Suprapubic skin (tissue), 4 donors: ENCODE data around the gene BACH1. TPM values are rescaled to one million over a fixed set of nuclear protein-coding genes. Genes with fewer than 3 reads are reported as not detected.
"Not testable (repeated sequence)": the region's sequence is repeated elsewhere in the genome, so short reads cannot be mapped to it uniquely, and the experiment has no call there.

Source experiments
- DNase-seq, 2 donors: peaks; one replicate each; pipeline ENCODE4 v3.0.0-alpha.2; 2019; ENCODE audit warnings: low spot score in 2 of 2
- H3K27ac ChIP-seq: fragments of 200-600 bp; sonication (generic); one replicate; pipeline ENCODE4 v1.5.1; 2019
- H3K27me3 ChIP-seq: fragments of 200-600 bp; sonication (generic); one replicate; pipeline ENCODE4 v1.5.1; 2019
- H3K36me3 ChIP-seq: fragments of 200-600 bp; sonication (generic); one replicate; pipeline ENCODE4 v1.5.1; 2019
- H3K4me1 ChIP-seq: fragments of 200-600 bp; sonication (generic); one replicate; pipeline ENCODE4 v1.5.1; 2019
- H3K4me3 ChIP-seq: fragments of 200-600 bp; sonication (generic); one replicate; pipeline ENCODE4 v1.5.1; 2019; ENCODE audit warnings: mild to moderate bottlenecking
- H3K9me3 ChIP-seq: fragments of 200-600 bp; sonication (generic); one replicate; pipeline ENCODE4 v1.5.1; 2019
- EP300 ChIP-seq: sonication (generic); formaldehyde crosslinking; IDR thresholded peaks from one replicate; pipeline ENCODE4 v1.6.1; 2017; ENCODE audit warnings: antibody characterized with exemption
- POLR2A ChIP-seq, 2 donors: fragments of 450-650 bp; IDR thresholded peaks; one replicate each; pipeline ENCODE4 v1.6.1; 2017; ENCODE audit warnings: antibody characterized with exemption in 2 of 2, mild to moderate bottlenecking in 2 of 2, moderate library complexity in 2 of 2
- POLR2AphosphoS5 ChIP-seq, 3 donors: sonication (generic); formaldehyde crosslinking; IDR thresholded peaks; one replicate each; pipeline ENCODE4 v1.6.1; 2017; ENCODE audit warnings: antibody characterized with exemption in 3 of 3
- WGBS: methylation state at CpG from one replicate; pipeline ENCODE4 v1.1.5; 2018; 5-methylcytosine and 5-hydroxymethylcytosine counted together
- total RNA-seq, 4 donors: library from RNA; depleted of rRNA; stranded (reverse); fragments of >200 nt; gene quantifications; one replicate each; pipeline ENCODE4 v1.1.0, GENCODE V29; 2016
- TF ChIP-seq, protein P1 (sequence below), 2 donors: fragments of 200-600 bp in 1 of 2; fragments of 450-650 bp in 1 of 2; sonication (generic) in 1 of 2; IDR thresholded peaks; one replicate each; pipeline ENCODE4 v1.5.1; 2016 to 2019; ENCODE audit warnings: antibody characterized with exemption in 2 of 2, mild to moderate bottlenecking in 1 of 2, moderate library complexity in 1 of 2

The BACH1 gene
- 10 to 100 TPM; 78.7 to 89.6 (median 84.0) TPM for total RNA-seq

GRCh38 chr21:29298348-29299045 is at the start of gene BACH1:
TSS of gene BACH1 (plus strand) at chr21:29298922. CDS start at chr21:29321281, 22,359 bp downstream.
- DNase-seq = peak; percentile 91 to 95
- Histone ChIP-seq H3K27me3 (no peaks in the 10 kb centered on the region), H3K27ac (peak within 1 kb of the TSS; percentile 97), H3K4me1 (peaks cover 43% of the 10 kb centered on the region), H3K36me3 (no peaks in the 10 kb centered on the region), H3K9me3 (no peaks in the 10 kb centered on the region), H3K4me3 (peak within 1 kb of the TSS; percentile 83)
- under 1% methylated on average over 22 of the region's 87 CpGs for WGBS
- TF ChIP-seq POLR2AphosphoS5 (IDR thresholded peaks at IDR 0.05) = peak; percentile 87 to 93 (median 90)
- TF ChIP-seq POLR2A (IDR thresholded peaks at IDR 0.05) = peak; percentile 51 to 96
- TF ChIP-seq EP300 = no peak
- TF ChIP-seq, protein P1, sequence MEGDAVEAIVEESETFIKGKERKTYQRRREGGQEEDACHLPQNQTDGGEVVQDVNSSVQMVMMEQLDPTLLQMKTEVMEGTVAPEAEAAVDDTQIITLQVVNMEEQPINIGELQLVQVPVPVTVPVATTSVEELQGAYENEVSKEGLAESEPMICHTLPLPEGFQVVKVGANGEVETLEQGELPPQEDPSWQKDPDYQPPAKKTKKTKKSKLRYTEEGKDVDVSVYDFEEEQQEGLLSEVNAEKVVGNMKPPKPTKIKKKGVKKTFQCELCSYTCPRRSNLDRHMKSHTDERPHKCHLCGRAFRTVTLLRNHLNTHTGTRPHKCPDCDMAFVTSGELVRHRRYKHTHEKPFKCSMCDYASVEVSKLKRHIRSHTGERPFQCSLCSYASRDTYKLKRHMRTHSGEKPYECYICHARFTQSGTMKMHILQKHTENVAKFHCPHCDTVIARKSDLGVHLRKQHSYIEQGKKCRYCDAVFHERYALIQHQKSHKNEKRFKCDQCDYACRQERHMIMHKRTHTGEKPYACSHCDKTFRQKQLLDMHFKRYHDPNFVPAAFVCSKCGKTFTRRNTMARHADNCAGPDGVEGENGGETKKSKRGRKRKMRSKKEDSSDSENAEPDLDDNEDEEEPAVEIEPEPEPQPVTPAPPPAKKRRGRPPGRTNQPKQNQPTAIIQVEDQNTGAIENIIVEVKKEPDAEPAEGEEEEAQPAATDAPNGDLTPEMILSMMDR (IDR thresholded peaks at IDR 0.05) = peak in 1 of 2 donors; percentile 63

GRCh38 chr21:29249289-29249688 is 49.4 kb upstream of the BACH1 start:
- not testable (repeated sequence) for H3K4me3 ChIP-seq, H3K27ac ChIP-seq, H3K9me3 ChIP-seq, H3K36me3 ChIP-seq, DNase-seq, H3K27me3 ChIP-seq, H3K4me1 ChIP-seq

- Histone ChIP-seq H3K4me3 (no peak overlapping the region), H3K9me3 (no peaks in the 10 kb centered on the region)
- 87% methylated on average over 5 of the region's 5 CpGs for WGBS
These were observed 48.1 kb upstream of the BACH1 start for GRCh38 chr21:29250636-29251035.

DNA sequence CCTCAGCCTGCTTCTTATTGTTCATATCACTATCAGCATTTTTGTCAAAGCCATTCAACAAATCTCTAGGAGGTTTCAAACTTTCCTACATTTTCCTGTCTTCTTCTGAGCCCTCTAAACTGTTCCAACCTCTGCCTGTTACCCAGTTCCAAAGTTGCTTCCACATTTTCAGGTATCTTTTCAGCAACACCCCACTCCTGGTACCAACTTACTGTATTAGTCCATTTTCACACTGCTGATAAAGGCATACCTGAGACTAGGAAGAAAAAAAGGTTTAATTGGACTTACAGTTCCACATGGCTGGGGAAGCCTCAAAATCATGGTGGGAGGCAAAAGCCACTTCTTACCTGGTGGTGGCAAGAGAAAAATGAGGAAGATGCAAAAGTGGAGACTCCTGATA is 44.9 kb upstream of the BACH1 start:
- not testable (repeated sequence) for H3K9me3 ChIP-seq, H3K4me3 ChIP-seq, H3K27ac ChIP-seq, H3K36me3 ChIP-seq, H3K27me3 ChIP-seq, DNase-seq
- H3K4me1 ChIP-seq = peaks cover 19% of the 10 kb centered on the region

More at GRCh38 chr21:29250636-29251035, 48.1 kb upstream of the BACH1 start:
- Histone ChIP-seq H3K36me3 (no peaks in the 10 kb centered on the region), H3K27me3 (no peaks in the 10 kb centered on the region), H3K27ac (no peak overlapping the region), H3K4me1 (no peaks in the 10 kb centered on the region)
- no peak for DNase-seq
- TF ChIP-seq POLR2A (IDR thresholded peaks at IDR 0.05) = no peak
- TF ChIP-seq POLR2AphosphoS5 (IDR thresholded peaks at IDR 0.05) = no peak
- no peak for TF ChIP-seq EP300
- TF ChIP-seq, protein P1 (IDR thresholded peaks at IDR 0.05) = no peak

GRCh38 chr21:29254550-29254949 is 44.2 kb upstream of the BACH1 start:
- H3K4me3 ChIP-seq = no peak overlapping the region
- TF ChIP-seq, protein P1 (IDR thresholded peaks at IDR 0.05) = no peak
- TF ChIP-seq EP300 = no peak
- no peak for TF ChIP-seq POLR2A (IDR thresholded peaks at IDR 0.05)
- TF ChIP-seq POLR2AphosphoS5 (IDR thresholded peaks at IDR 0.05) = no peak
- WGBS = 92% methylated on average over 1 of the region's 1 CpG

DNA sequence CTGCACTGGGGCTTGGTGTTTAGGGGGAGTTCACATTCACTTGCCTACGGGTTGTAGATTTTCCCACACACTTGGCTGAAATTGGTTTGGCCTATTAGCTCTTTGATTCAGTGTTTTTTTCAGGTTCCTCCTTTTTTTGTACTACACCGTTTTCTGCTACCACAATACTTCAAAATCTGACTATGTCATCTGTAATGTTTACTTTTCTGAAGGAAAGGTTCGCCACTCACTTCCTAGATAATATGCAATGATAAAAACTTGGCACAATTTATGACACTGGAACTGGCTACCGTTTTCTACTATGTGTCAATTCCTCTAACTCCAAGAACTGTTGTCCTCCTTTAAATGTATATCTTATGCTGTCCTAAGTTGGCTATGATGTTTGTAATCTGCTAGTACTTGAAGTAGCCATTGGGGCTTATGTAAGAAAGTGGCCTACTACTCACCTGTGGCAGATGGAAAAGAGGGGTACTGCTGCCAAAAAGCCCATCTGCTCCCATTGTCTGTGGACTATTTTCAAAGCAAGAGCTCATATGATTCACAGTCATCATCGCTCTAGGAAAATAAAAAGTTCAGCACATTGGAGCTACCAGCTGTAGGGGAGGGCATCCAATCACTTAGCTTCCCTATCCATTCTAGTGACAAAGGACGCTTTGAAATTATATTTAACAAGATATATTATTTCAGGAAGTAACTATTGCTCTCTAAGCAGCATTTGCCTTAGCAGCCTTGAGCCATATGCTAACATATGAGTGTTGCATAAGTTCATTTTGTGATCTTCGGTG is 42.4 kb upstream of the BACH1 start:
- Histone ChIP-seq H3K36me3 (no peaks in the 10 kb centered on the region), H3K9me3 (no peaks in the 10 kb centered on the region), H3K4me3 (no peak overlapping the region), H3K27ac (no peak overlapping the region), H3K4me1 (peaks cover 41% of the 10 kb centered on the region), H3K27me3 (no peaks in the 10 kb centered on the region)
- WGBS = 49% methylated on average over 7 of the region's 7 CpGs
- DNase-seq = no peak
- TF ChIP-seq POLR2AphosphoS5 (IDR thresholded peaks at IDR 0.05) = no peak
- TF ChIP-seq EP300 = no peak
- TF ChIP-seq, protein P1 (IDR thresholded peaks at IDR 0.05) = no peak
- TF ChIP-seq POLR2A (IDR thresholded peaks at IDR 0.05) = no peak

More at GRCh38 chr21:29254550-29254949, 44.2 kb upstream of the BACH1 start:
- DNase-seq = no peak
- no peak overlapping the region for H3K27ac ChIP-seq
- no peaks in the 10 kb centered on the region for H3K36me3 ChIP-seq
- no peaks in the 10 kb centered on the region for H3K27me3 ChIP-seq
- no peaks in the 10 kb centered on the region for H3K9me3 ChIP-seq
- peaks cover 26% of the 10 kb centered on the region for H3K4me1 ChIP-seq
